ENCODE data around the gene ITGA7.

DNA sequence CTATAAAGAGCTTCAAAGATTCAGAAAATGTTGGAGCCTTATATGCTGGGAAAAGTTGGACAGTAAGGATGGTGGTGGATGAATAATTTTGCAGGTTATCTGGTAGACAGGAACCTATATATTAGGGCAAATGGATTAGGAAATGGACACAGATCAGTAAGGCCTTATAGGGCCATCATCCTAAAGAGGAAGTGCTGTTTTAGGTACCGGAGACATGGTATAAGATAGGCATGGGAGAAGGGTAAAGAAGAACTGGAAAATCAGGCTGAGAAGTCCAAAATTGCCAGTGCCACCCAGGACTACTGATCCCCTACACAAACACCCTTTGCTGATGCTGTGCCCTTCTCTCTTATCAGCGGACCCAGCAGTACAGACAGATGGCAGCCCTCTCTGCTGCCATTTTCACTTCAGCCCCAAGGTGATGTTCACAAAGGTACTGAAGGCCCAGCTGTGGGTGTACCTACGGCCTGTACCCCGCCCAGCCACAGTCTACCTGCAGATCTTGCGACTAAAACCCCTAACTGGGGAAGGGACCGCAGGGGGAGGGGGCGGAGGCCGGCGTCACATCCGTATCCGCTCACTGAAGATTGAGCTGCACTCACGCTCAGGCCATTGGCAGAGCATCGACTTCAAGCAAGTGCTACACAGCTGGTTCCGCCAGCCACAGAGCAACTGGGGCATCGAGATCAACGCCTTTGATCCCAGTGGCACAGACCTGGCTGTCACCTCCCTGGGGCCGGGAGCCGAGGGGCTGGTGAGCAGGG is 40.7 kb upstream of the ITGA7 start:
- TF ChIP-seq, protein P1, sequence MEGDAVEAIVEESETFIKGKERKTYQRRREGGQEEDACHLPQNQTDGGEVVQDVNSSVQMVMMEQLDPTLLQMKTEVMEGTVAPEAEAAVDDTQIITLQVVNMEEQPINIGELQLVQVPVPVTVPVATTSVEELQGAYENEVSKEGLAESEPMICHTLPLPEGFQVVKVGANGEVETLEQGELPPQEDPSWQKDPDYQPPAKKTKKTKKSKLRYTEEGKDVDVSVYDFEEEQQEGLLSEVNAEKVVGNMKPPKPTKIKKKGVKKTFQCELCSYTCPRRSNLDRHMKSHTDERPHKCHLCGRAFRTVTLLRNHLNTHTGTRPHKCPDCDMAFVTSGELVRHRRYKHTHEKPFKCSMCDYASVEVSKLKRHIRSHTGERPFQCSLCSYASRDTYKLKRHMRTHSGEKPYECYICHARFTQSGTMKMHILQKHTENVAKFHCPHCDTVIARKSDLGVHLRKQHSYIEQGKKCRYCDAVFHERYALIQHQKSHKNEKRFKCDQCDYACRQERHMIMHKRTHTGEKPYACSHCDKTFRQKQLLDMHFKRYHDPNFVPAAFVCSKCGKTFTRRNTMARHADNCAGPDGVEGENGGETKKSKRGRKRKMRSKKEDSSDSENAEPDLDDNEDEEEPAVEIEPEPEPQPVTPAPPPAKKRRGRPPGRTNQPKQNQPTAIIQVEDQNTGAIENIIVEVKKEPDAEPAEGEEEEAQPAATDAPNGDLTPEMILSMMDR (IDR thresholded peaks at IDR 0.05) = no peak
- TF ChIP-seq POLR2A (IDR thresholded peaks at IDR 0.05) = no peak
